GM10847 (cell line): ENCODE data around the gene CEP192.

ENCODE experiments used
- POLR2A ChIP-seq: IDR thresholded peaks from 2 replicates; pipeline ENCODE4 v1.6.1; 2011; ENCODE audit not compliant: insufficient read length; ENCODE audit errors: extremely low read depth

Gene CEP192

GRCh38 chr18:13139885-13140450, 148.8 kb downstream of the CEP192 start:
- TF ChIP-seq POLR2A: no peak

DNA sequence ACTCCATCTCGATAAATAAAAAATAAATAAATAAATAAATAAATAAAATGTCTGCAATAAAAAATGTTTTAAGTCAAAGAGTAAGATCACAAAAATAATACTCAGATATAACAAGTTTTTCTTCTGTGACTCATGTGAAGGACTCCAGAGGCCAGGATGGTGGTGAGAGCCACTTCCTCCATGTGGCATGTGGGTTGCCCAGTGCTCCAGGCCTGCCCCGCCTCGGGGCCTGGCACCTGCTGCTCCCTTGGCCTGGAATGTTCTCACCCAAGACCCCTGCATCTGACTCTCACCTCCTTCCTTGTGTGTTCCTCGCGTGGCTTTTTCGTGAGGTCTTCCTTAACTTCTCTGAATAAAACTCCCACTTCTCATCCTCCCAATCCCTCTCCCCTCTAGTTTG, 150.0 kb downstream of the CEP192 start:
- no peak for TF ChIP-seq POLR2A

DNA sequence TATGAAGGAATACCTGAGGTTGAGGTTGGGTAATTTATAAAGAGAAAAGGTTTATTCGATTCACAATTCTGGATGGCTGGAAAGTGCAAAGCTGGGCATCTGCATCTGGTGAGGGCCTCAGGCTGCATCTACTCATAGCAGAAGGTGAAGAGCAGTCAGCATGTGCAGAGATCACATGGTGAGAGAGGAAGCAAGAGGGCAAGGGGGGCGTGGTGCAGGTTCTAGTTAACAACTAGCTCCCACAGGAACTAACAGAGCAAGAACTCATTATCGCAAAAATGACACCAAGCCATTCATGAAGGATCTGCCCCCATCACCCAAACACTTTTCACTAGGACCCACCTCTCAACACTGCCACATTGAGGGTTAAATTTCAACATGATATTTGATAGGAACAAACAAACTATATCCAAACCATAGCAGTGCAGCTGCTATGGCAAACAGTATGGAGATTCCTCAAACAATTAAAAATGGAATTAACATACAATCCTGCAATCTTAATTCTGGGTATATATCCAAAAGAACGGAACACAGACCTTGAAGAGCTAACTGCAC, 154.6 kb downstream of the CEP192 start:
- TF ChIP-seq POLR2A: no peak

DNA sequence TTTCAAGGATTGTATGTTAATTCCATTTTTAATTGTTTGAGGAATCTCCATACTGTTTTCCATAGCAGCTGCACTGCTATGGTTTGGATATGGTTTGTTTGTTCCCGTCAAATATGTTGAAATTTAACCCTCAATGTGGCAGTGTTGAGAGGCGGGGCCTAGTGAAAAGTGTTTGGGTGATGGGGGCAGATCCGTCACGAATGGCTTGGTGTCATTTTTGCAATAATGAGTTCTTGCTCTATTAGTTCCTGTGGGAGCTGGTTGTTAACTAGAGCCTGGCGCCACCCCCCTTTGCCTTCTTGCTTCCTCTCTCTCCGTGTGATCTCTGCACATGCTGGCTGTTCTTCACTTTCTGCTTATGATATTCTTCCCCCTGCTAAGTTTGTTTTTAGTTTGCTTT, 156.0 kb downstream of the CEP192 start:
- TF ChIP-seq POLR2A: no peak

DNA sequence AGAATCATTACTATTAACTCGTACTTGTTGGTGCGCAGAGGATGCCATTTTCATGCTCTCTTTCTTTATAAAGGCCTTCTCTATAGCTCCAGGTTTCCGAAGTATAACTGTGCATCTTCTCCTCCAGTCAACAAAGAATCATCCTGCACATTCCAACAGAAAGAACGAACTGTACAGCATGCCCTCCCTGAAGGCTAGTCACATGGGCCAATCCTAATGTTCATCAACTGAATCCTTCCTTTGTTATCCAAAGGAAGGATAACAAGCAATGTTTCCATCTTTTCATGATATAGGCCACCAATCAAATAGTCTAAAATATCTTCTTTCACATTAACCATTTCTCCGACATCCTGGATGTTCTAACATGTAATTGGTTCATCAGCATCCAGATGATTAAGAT, 160.5 kb downstream of the CEP192 start:
- TF ChIP-seq POLR2A: no peak

DNA sequence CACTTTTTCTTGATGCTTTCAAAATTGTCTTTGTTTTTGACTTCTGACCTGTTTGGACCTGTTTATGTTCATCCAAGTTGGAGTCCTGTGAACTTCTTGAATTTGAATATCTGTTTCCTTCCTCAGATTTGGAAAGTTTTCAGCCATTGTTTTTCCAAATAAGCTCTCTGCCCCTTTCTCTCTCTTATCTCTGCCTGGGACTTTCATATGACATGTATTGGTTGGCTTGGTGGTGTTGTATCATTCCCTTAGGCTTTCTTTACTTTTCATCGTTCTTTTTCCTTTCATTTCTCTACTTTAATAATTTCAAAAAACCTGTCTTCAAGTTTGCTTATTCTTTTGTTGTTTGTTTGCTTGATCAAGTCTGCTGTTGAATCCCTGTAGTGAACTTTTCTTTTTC, 167.3 kb downstream of the CEP192 start:
- no peak for TF ChIP-seq POLR2A

- no peak for TF ChIP-seq POLR2A
These were observed 168.4 kb downstream of the CEP192 start for GRCh38 chr18:13159579-13159978.

- no peak for TF ChIP-seq POLR2A
These were observed 170.2 kb downstream of the CEP192 start for GRCh38 chr18:13161276-13161899.

- TF ChIP-seq POLR2A: no peak
These were observed 172.2 kb downstream of the CEP192 start for GRCh38 chr18:13163167-13163927.

GRCh38 chr18:13164406-13164805, 173.2 kb downstream of the CEP192 start:
- TF ChIP-seq POLR2A: no peak

- no peak for TF ChIP-seq POLR2A
These were observed 174.7 kb downstream of the CEP192 start for GRCh38 chr18:13165636-13166423.

GRCh38 chr18:13173578-13174145, 182.5 kb downstream of the CEP192 start:
- TF ChIP-seq POLR2A: no peak
